DMS53 treated with DMSO at 0.1 percent for 48 hours (cell line): ENCODE results near the gene CCND1.

Experiments used
- DNase-seq: peaks from one replicate; lab custom pipeline; 2025; ENCODE audit not compliant: unreplicated experiment; lab: John Stamatoyannopoulos, UW

The CCND1 gene

DNA sequence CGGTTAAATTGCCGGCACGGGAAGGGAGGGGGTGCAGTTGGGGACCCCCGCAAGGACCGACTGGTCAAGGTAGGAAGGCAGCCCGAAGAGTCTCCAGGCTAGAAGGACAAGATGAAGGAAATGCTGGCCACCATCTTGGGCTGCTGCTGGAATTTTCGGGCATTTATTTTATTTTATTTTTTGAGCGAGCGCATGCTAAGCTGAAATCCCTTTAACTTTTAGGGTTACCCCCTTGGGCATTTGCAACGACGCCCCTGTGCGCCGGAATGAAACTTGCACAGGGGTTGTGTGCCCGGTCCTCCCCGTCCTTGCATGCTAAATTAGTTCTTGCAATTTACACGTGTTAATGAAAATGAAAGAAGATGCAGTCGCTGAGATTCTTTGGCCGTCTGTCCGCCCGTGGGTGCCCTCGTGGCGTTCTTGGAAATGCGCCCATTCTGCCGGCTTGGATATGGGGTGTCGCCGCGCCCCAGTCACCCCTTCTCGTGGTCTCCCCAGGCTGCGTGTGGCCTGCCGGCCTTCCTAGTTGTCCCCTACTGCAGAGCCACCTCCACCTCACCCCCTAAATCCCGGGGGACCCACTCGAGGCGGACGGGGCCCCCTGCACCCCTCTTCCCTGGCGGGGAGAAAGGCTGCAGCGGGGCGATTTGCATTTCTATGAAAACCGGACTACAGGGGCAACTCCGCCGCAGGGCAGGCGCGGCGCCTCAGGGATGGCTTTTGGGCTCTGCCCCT is 529 bp upstream of the CCND1 start:
- DNase-seq: no peak

DNA sequence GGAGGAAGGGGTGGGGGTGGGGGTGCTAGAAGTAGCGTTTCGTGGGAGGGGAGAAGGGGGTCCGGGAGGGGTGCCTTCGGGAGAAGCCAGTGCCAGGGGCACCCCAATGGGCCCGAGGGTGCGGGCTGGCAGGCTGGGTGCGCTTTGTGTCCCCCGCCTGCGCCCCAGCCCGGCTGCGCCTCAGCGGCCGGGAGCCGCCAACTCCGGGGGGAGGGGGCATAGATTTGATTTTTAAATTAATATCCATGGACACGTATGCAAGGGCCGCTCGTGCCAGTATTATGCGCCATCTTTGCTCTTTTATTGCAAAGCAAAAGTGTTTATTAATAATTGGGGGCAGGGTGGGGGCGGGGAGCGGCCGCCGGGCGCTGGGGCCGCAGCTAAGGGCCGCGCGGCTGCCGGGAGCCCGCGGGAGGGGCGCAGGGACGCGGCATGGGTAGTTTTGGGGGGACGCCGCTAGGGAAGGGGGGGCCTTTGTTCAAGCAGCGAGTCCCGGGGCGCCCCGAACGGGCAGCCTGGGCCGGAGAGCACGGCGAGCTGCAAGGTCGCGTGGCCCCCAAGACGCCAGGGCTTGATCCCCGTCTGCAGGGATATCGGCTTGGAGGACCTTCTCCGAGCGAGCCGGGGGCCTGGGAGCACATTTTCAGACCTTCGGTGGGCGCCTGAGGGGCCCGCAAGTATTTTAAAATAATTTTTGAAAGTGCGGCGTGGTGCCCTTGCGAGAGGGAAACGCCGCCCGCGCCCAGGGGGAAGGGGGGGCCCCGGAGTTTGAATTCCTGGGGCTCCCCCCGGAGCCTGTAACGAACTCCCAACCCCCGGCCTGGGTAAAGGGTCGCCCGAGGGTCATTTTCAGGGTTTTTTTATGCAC is 959 bp downstream of the CCND1 start:
- no peak for DNase-seq

DNA sequence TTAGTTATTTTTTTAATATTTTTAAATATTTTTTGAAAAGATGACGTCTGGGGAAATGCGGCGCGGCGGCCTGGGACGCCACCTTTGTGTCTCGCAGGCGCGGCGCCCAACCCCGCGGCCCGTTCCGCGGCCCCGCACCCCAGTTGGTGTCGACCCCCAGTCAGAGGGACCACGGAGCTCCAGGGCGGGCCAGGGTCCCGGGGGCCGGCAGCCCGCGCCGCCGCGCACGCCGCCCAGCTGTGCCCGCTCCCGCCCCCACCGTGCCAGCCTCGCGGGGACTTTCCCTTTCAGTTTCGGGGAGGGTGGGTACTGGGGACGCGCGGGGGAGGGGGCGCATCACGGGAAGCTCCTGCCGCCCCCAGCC is 1.6 kb downstream of the CCND1 start:
- DNase-seq: no peak

- peak; percentile 61 for DNase-seq
These were observed 2.1 kb downstream of the CCND1 start for GRCh38 chr11:69642913-69643632.

- DNase-seq: no peak
These were observed 2.7 kb downstream of the CCND1 start for GRCh38 chr11:69643646-69644045.

DNA sequence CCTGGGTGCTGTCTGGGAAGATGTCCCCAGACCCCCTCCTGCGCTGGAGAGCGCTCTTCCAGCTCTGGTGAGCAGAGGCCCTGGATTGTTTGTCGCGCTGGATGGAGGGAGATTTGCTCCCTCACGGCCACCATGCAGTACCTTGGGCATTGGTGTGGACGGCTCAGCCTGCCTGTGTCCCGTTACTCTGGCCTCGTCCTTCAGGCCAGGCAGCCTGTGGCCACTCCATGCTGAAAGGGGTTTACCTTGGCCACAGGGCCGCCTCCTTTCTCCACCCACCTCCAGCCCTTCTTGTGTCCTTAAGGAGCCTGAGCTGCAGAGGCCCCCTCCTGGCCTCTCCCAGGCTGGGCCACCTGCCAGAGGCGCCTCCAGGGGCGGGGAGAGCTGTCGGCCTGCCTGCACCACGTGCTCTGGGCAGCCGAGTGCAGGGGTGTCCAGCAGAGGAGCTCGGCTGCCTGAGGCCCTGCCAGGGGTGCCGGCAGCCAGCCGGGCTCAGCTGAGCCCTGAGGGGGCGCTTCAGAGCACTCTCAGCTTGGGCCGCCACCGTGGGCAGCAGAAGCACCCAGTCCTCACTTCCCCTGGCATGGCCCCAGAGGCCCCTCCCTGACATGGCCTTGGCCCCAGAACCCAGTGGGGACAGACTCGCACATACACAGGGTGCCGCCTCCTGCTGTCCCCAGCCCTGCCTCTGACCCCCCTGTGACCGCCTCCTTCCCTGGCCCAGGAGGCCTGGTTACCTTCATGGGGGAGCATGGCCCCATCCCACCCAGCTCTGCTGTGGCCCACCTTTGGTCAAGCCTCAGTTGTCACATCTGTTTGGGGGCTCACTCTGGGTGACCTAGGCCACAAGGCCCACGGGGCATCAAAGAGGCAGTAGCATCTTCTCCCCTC is 3.4 kb downstream of the CCND1 start:
- DNase-seq: peak; percentile 42

DNA sequence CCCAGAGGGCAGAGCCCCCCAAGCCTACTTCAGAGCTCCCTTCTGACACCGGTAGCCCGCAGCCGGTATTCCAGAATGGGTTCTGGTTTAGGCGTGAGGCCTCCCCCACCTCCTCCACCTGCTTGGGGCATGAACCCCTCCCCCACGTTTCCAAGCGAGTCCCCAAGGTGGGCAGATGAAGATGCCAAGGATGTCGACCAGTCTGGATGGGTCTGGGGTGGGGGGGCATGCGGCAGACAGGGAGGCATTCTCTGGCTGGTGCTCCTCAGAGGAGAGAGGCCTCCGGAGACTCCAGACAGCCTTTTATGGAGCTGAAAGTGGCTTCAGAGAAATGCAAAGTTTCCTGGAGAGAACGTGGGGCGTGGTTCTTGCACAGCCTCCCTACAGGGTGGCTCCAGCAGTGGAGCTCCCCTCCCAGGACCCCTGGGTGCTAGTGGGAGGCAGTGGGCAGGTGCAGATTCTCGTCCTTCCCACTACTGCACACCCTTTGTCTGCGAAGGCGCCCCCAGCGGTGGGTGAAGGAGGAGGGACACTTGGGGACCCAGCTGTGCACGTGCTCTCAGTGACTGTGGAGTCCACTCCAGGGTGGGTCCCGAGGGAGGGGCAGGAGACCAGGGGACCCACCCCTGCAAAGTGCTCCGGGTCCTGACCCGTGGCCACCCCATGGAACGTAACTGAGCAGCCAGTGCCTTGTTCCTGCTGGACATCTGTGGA is 4.2 kb downstream of the CCND1 start:
- no peak for DNase-seq

DNA sequence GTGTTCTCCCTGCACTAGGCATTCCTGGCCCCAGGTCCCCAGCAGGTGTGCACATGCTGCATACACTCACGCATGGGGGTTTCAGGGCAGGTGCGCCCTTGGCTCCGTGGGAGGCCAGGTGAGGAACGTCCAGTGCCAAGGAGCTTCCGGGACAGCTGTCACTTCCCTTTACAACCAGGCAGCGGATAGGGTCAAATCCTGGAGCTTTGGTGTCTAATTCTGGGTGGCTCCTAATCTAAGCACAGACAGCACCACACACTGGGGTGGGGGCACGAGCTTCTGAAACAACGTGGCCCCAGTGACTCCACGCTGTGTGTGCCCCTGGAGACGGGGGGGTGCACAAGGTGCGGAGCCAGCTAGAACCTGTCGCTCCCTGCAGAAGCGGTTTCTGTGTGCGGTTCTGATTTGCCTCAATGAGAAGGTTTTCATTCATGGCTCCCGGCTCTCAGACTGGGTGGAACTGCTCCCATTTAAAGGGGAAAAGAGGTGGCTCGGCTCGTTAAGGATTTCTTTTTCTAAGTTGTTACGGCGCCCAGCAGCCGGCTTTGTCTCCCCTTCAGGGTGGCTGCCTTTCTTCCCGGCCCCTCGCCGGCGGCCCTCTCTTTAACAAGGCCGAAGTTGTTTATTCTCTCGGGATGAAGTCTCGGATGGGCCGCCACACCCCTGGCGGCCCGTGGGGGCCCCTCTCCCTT is 5.0 kb downstream of the CCND1 start:
- no peak for DNase-seq

GRCh38 chr11:69646493-69647389 is 5.8 kb downstream of the CCND1 start:
- no peak for DNase-seq

GRCh38 chr11:69647390-69647748 is 6.4 kb downstream of the CCND1 start:
- DNase-seq: no peak

GRCh38 chr11:69647761-69648497 is 7.0 kb downstream of the CCND1 start:
- no peak for DNase-seq

GRCh38 chr11:69648679-69649575 is 8.0 kb downstream of the CCND1 start:
- no peak for DNase-seq

DNA sequence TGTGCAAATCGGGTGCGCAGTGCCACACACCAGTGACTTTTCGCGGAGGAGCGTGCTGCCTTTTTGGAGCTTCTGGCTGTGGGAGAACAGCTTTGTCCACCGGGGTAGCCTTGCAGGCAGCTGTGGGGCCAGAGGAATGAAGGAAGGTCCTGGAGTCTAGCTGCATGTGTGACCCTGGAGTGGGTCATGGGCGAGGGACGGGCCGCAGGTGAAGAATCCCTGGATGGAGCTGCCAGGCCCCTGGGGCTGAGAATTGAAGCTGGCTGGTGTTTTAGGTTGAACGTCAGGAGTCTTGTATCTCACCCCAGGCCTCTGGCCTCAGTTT is 8.6 kb downstream of the CCND1 start:
- no peak for DNase-seq

DNA sequence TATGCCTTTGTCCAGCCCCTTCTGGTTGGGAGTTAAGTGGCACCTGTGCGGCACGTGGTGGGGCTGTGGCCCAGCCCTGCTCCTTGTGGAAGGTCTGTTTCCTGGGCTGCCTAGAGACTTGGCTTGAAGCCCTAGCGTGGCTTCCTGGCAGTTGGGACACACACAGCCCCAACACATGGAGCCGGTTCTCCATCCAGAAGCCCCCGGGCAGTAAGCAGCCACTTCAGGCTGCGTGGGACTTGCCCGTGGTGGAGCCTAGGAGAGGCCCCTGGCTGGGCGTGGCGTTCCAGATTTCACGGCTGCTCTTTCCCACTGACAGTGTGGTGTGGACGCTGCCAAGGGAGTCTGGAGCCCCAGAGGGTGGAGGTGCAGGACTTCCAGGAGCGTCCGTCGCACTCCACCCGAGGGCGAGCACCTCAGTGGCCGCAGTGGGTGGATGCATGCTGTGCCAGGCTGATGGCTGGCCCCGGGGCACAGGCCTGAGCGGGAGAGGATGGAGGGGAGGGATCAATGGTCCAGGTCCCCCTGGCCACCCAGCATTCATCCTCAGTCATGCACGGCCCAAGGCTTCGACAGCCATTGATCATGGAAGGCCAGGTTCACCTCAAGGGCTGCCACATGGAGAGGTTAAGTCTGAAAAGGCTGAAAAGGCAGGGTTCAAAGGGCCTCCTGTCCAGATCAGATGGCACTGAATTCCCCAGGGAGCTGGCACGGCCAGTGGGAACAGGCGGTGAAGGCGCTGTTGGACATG is 9.3 kb downstream of the CCND1 start:
- DNase-seq: no peak

GRCh38 chr11:69650832-69651344 is 9.9 kb downstream of the CCND1 start:
- no peak for DNase-seq
